ENCODE measurements around the gene E4F1. TPM values are rescaled to one million over a fixed set of nuclear protein-coding genes. Genes with fewer than 3 reads are reported as not detected.

Gene E4F1
- total and polyA plus RNA-seq, 9 of the 15 experiments (the other 6 are each of a cell fraction or from before 2014, with no cell fraction given): 0.48 to 94.9 (median 20.4) TPM

GRCh38 chr16:2177561-2177960, 45.8 kb upstream of the E4F1 start:
- Histone ChIP-seq H2AFZ (ENCODE audit: low read depth, low read length) (no peak overlapping the region), H3K4me1 (replicated peaks in 1 of 2; ENCODE audit: control insufficient read depth in 2 of 2, insufficient read depth in 2 of 2, low read length in 2 of 2) (peaks cover 2 to 78% of the 10 kb centered on the region in 2 experiments; a peak in 3 of 5 replicates), H4K20me1 (replicated peaks; ENCODE audit: control insufficient read depth, insufficient read depth, low read length) (no peaks in the 10 kb centered on the region; the same call in 1 of the 2 replicates), H3K36me3 (ENCODE audit: control insufficient read depth, insufficient read depth, low read length) (peaks cover 49% of the 10 kb centered on the region; the same call in 1 of the 3 replicates), H3K79me2 (ENCODE audit: control insufficient read depth, insufficient read depth, low read length) (no peaks in the 10 kb centered on the region), H3K9me1 (ENCODE audit: control insufficient read depth, insufficient read depth, low read length) (no peaks in the 10 kb centered on the region), H3K4me3 (no peak overlapping the region), H3K9me3 (replicated peaks; ENCODE audit: control insufficient read depth, insufficient read depth, low read depth, low read length) (no peaks in the 10 kb centered on the region), H3K4me2 (ENCODE audit: insufficient read depth, low read length) (no peak overlapping the region), H3K9ac (ENCODE audit: insufficient read depth in 1 of 2, low read depth in 2 of 2, low read length in 2 of 2) (no peak overlapping the region; a peak in 1 of 4 replicates), H3K27me3 (ENCODE audit: control insufficient read depth in 2 of 2, insufficient read depth in 2 of 2, low read length in 2 of 2) (no peaks in the 10 kb centered on the region), H3K27ac (ENCODE audit: extremely low read depth, low read depth, low read length) (no peak overlapping the region)
- no peak for DNase-seq (ENCODE audit: extremely low read depth in 1 of 4, low spot score in 3 of 4)
- intact Hi-C loops (cut with micrococcal nuclease) (no loop called here), in situ Hi-C loops (cut with MboI) (no loop called here)
- ChIA-PET POLR2A (interaction anchor here (0.6 to 1.1 kb wide), 4 partner anchors 10 to 1139 kb away, joined by 3 to 7 read pairs (median 4); partner anchors contain the start of gene TRAF7), CTCF (ENCODE audit: low intra/inter-chr PET ratio) (no interaction called here)
- no peak for ATAC-seq
- 98% methylated on average over 16 of the region's 20 CpGs for WGBS (ENCODE audit: insufficient coverage, low coverage, missing lambda C conversion rate)
- TF ChIP-seq POLR2A (conservative IDR thresholded peaks at IDR 0.05) (peak; percentile 38; the same call in 1 of the 2 replicates), MEF2A (IDR thresholded peaks at IDR 0.05; ENCODE audit: control insufficient read depth, low read depth, low read length) (no peak), SOX6 (IDR thresholded peaks at IDR 0.05) (no peak), SUPT5H (IDR thresholded peaks at IDR 0.05) (peak; percentile 56), TEAD1 (CRISPR knock-in tag; IDR thresholded peaks at IDR 0.05) (no peak), U2AF2 (optimal IDR thresholded peaks at IDR 0.05; ENCODE audit: low read depth, low read length) (no peak), ZFP1 (CRISPR knock-in tag; IDR thresholded peaks at IDR 0.05) (no peak)
- TF ChIP-seq, protein P1, sequence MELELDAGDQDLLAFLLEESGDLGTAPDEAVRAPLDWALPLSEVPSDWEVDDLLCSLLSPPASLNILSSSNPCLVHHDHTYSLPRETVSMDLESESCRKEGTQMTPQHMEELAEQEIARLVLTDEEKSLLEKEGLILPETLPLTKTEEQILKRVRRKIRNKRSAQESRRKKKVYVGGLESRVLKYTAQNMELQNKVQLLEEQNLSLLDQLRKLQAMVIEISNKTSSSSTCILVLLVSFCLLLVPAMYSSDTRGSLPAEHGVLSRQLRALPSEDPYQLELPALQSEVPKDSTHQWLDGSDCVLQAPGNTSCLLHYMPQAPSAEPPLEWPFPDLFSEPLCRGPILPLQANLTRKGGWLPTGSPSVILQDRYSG (tag; conservative IDR thresholded peaks at IDR 0.05; ENCODE audit: low read depth): no peak
- TF ChIP-seq, protein P2, sequence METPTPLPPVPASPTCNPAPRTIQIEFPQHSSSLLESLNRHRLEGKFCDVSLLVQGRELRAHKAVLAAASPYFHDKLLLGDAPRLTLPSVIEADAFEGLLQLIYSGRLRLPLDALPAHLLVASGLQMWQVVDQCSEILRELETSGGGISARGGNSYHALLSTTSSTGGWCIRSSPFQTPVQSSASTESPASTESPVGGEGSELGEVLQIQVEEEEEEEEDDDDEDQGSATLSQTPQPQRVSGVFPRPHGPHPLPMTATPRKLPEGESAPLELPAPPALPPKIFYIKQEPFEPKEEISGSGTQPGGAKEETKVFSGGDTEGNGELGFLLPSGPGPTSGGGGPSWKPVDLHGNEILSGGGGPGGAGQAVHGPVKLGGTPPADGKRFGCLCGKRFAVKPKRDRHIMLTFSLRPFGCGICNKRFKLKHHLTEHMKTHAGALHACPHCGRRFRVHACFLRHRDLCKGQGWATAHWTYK (CRISPR knock-in tag; IDR thresholded peaks at IDR 0.05): 0 out of 2 replicates have a peak, but pooled peaks have one; percentile 38
- TSS peak; percentile 85 for BruUV-seq (replicated peaks)
- FAIRE-seq: no peak

All from K562 (cell line).